ENCODE measurements around the gene GPC5.

Gene GPC5

DNA sequence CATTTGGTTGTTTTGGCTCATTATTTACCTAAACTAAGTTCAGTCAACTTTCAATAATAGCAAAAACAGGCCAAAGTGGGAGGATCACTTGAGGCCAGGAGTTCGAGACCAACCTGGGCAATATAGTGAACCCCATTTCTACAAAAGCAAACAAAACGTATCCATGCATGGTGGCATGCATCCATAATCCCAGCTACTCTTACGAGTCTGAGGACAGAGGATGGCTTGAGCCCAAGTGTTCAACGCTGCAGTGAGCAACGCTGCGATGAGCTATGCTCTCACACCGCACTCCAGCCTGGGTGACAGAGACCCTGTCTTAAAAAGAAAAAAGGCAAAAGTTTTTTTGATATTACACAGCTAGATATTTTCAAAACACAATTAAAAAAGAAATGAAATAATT is 1258.2 kb downstream of the GPC5 start:
- H3K4me3 ChIP-seq (ENCODE audit: low read depth, low read length) = no peak overlapping the region
- no peak for DNase-seq (ENCODE audit: low read depth, low spot score)
- TF ChIP-seq, protein P1, sequence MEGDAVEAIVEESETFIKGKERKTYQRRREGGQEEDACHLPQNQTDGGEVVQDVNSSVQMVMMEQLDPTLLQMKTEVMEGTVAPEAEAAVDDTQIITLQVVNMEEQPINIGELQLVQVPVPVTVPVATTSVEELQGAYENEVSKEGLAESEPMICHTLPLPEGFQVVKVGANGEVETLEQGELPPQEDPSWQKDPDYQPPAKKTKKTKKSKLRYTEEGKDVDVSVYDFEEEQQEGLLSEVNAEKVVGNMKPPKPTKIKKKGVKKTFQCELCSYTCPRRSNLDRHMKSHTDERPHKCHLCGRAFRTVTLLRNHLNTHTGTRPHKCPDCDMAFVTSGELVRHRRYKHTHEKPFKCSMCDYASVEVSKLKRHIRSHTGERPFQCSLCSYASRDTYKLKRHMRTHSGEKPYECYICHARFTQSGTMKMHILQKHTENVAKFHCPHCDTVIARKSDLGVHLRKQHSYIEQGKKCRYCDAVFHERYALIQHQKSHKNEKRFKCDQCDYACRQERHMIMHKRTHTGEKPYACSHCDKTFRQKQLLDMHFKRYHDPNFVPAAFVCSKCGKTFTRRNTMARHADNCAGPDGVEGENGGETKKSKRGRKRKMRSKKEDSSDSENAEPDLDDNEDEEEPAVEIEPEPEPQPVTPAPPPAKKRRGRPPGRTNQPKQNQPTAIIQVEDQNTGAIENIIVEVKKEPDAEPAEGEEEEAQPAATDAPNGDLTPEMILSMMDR (IDR thresholded peaks at IDR 0.05; ENCODE audit: low read depth, low read length) = no peak
- in situ Hi-C loops (cut with HindIII; ENCODE audit: low sequenced_read_pairs) = no loop called here

DNA sequence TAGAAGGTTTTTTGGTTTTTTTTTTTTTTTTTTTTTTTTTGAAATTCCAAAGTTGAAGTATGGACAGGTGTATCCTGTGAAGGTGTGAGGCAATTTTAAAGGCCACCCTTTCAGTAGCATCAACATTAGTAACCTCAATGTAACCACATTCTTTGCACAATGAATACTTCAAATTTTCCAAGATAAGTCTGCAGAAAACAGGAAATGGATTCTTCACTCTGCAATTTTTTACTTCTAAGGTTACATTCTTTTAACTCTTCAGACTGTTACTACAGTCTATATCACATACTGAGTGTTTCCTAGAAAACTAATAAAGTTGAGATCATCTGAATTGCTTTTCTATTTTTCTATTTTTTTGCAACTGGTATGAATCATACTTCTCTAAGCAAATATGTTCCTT is 1259.1 kb downstream of the GPC5 start:
- H3K4me3 ChIP-seq (ENCODE audit: low read depth, low read length) = no peak overlapping the region
- in situ Hi-C loops (cut with HindIII; ENCODE audit: low sequenced_read_pairs) = no loop called here
- TF ChIP-seq, protein P1 (IDR thresholded peaks at IDR 0.05; ENCODE audit: low read depth, low read length) = no peak
- DNase-seq (ENCODE audit: low read depth, low spot score) = peak; percentile 42

GRCh38 chr13:92658293-92658692 is 1259.9 kb downstream of the GPC5 start:
- no peak overlapping the region for H3K4me3 ChIP-seq (ENCODE audit: low read depth, low read length)
- in situ Hi-C loops (cut with HindIII; ENCODE audit: low sequenced_read_pairs) = no loop called here
- DNase-seq (ENCODE audit: low read depth, low spot score) = no peak
- TF ChIP-seq, protein P1 (IDR thresholded peaks at IDR 0.05; ENCODE audit: low read depth, low read length) = no peak

DNA sequence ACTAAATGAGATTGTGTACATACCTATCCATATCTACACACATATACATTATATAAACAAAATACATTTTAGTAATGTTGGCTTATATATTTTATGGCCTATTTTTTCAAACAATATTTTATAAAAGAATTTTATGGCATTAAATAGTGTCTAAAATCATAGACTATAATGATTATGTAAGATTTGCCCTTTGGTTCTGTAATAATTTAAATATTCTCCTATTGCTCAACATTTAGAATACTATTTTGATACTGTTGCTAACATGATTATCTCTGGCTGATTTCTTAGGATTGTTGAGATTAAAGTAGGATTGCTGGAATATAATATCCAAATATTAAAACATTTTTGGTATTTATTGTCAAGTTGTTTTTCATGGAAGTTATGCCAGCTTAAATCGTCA is 1263.0 kb downstream of the GPC5 start:
- TF ChIP-seq, protein P1 (IDR thresholded peaks at IDR 0.05; ENCODE audit: low read depth, low read length) = no peak
- DNase-seq (ENCODE audit: low read depth, low spot score) = no peak
- H3K4me3 ChIP-seq (ENCODE audit: low read depth, low read length) = no peak overlapping the region
- in situ Hi-C loops (cut with HindIII; ENCODE audit: low sequenced_read_pairs) = no loop called here

GRCh38 chr13:92668157-92668556 is 1269.7 kb downstream of the GPC5 start:
- TF ChIP-seq, protein P1 (IDR thresholded peaks at IDR 0.05; ENCODE audit: low read depth, low read length) = no peak
- no peak overlapping the region for H3K4me3 ChIP-seq (ENCODE audit: low read depth, low read length)
- in situ Hi-C loops (cut with HindIII; ENCODE audit: low sequenced_read_pairs) = no loop called here
- no peak for DNase-seq (ENCODE audit: low read depth, low spot score)

DNA sequence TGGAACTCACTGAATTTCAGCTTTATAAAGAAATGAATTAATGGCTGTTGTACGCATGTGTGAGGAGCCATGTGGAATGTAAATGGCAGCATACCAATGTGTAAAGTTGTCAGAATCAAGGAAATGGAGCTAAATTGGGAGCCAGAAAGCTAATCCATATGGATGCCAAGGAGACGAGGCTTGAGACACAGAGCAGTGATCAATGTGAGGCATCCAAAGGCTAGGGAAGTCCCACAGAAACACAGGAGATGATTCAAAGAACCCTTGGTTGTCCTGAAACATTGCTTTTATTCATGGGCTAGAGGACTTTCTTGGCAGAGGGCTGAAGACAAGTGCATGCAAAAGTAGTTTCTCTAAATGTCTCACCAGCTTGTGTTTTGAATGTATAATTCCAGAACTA is 1271.7 kb downstream of the GPC5 start:
- no peak overlapping the region for H3K4me3 ChIP-seq (ENCODE audit: low read depth, low read length)
- no peak for DNase-seq (ENCODE audit: low read depth, low spot score)
- TF ChIP-seq, protein P1 (IDR thresholded peaks at IDR 0.05; ENCODE audit: low read depth, low read length) = no peak
- in situ Hi-C loops (cut with HindIII; ENCODE audit: low sequenced_read_pairs) = no loop called here

- no peak for DNase-seq (ENCODE audit: low read depth, low spot score)
- in situ Hi-C loops (cut with HindIII; ENCODE audit: low sequenced_read_pairs) = no loop called here
- TF ChIP-seq, protein P1 (IDR thresholded peaks at IDR 0.05; ENCODE audit: low read depth, low read length) = no peak
- no peak overlapping the region for H3K4me3 ChIP-seq (ENCODE audit: low read depth, low read length)
Observed at GRCh38 chr13:92671821-92672220, 1273.4 kb downstream of the GPC5 start.
